ENCODE data around the gene TM9SF1. TPM values are rescaled to one million over a fixed set of nuclear protein-coding genes. Genes with fewer than 3 reads are reported as not detected.

TM9SF1 gene
- total and polyA plus RNA-seq, 10 of the 15 experiments (the other 5 are each of a cell fraction or from before 2014, with no cell fraction given), result 7.2 to 39.2 (median 17.6) TPM

GRCh38 chr14:24212924-24213865 is 18.0 kb upstream of the TM9SF1 start, which contains the start of gene CHMP4A (continued):
- TF ChIP-seq, protein P1, sequence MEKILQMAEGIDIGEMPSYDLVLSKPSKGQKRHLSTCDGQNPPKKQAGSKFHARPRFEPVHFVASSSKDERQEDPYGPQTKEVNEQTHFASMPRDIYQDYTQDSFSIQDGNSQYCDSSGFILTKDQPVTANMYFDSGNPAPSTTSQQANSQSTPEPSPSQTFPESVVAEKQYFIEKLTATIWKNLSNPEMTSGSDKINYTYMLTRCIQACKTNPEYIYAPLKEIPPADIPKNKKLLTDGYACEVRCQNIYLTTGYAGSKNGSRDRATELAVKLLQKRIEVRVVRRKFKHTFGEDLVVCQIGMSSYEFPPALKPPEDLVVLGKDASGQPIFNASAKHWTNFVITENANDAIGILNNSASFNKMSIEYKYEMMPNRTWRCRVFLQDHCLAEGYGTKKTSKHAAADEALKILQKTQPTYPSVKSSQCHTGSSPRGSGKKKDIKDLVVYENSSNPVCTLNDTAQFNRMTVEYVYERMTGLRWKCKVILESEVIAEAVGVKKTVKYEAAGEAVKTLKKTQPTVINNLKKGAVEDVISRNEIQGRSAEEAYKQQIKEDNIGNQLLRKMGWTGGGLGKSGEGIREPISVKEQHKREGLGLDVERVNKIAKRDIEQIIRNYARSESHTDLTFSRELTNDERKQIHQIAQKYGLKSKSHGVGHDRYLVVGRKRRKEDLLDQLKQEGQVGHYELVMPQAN (conservative IDR thresholded peaks at IDR 0.05), result peak; percentile 79
- TF ChIP-seq ZNF217 (IDR thresholded peaks at IDR 0.05) (no peak), PBX3 (IDR thresholded peaks at IDR 0.05; ENCODE audit: insufficient replicate concordance, low read depth, low read length) (no peak), SPI1 (IDR thresholded peaks at IDR 0.05; ENCODE audit: borderline replicate concordance, insufficient read depth, low read depth, low read length) (peak; percentile 33; the same call in 1 of the 2 replicates), TCF7 (IDR thresholded peaks at IDR 0.05; ENCODE audit: borderline replicate concordance) (no peak), IKZF2 (IDR thresholded peaks at IDR 0.05) (peak; percentile 68 to 74; a peak in 3 of 4 replicates), ZBED1 (IDR thresholded peaks at IDR 0.05; ENCODE audit: borderline replicate concordance) (peak; percentile 49), CHD1 (IDR thresholded peaks at IDR 0.05; ENCODE audit: low read depth, low read length) (no peak), MEF2B (IDR thresholded peaks at IDR 0.05; ENCODE audit: partially characterized antibody, poor library complexity, severe bottlenecking) (peak; percentile 65), MLLT1 (IDR thresholded peaks at IDR 0.05) (no peak)
- TF ChIP-seq, protein P2, sequence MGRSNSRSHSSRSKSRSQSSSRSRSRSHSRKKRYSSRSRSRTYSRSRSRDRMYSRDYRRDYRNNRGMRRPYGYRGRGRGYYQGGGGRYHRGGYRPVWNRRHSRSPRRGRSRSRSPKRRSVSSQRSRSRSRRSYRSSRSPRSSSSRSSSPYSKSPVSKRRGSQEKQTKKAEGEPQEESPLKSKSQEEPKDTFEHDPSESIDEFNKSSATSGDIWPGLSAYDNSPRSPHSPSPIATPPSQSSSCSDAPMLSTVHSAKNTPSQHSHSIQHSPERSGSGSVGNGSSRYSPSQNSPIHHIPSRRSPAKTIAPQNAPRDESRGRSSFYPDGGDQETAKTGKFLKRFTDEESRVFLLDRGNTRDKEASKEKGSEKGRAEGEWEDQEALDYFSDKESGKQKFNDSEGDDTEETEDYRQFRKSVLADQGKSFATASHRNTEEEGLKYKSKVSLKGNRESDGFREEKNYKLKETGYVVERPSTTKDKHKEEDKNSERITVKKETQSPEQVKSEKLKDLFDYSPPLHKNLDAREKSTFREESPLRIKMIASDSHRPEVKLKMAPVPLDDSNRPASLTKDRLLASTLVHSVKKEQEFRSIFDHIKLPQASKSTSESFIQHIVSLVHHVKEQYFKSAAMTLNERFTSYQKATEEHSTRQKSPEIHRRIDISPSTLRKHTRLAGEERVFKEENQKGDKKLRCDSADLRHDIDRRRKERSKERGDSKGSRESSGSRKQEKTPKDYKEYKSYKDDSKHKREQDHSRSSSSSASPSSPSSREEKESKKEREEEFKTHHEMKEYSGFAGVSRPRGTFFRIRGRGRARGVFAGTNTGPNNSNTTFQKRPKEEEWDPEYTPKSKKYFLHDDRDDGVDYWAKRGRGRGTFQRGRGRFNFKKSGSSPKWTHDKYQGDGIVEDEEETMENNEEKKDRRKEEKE (IDR thresholded peaks at IDR 0.05), result no peak

All from GM12878 (cell line).